ENCODE results near the gene TTC9B.

DNA sequence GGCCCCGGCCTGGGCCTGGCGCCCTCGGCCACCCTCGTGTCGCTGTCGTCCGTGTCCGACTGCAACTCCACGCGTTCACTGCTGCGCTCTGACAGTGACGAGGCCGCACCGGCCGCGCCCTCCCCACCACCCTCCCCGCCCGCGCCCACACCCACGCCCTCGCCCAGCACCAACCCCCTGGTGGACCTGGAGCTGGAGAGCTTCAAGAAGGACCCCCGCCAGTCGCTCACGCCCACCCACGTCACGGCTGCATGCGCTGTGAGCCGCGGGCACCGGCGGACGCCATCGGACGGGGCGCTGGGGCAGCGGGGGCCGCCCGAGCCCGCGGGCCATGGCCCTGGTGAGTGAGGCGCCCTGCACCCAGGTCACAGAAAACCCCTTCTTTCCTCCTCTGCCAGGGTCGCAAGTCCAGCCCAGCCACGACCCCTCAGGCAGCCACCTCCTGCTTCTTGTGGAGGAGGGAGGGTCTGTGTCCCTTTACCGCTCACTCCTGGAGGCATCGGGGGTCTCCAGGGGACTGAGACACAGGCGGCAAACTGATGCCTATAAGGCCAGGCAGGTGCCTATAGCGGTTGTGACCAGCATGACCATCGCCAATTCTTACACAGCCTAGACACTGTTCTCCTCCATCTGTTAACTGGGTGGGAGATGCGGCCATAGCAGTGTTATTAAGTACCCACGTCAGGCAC lies 4.2 kb downstream of the TTC9B start:
- TF ChIP-seq CTCF (conservative IDR thresholded peaks at IDR 0.05) = no peak
- TF ChIP-seq EZH2 (IDR thresholded peaks at IDR 0.05; ENCODE audit: low read depth) = no peak
